Skeletal muscle cell (primary cell): Measurements from ENCODE around the gene S1PR1.

ENCODE experiments used
- DNase-seq: peaks from one replicate; pipeline ENCODE4 v3.0.0-alpha.2; 2010; ENCODE audit warnings: low read depth
- H3K4me3 ChIP-seq: 2 replicates; pipeline ENCODE4 v1.5.1; 2011; ENCODE audit warnings: low read depth, mild to moderate bottlenecking, control low read depth, low read length, moderate library complexity

Gene S1PR1

GRCh38 chr1:101242324-101243050 lies 5.7 kb downstream of the S1PR1 start:
- no peak for DNase-seq
- no peak overlapping the region for H3K4me3 ChIP-seq

GRCh38 chr1:101243751-101244150 lies 6.9 kb downstream of the S1PR1 start:
- no peak overlapping the region for H3K4me3 ChIP-seq
- DNase-seq, result no peak

- H3K4me3 ChIP-seq, result no peak overlapping the region
- no peak for DNase-seq
These were observed 8.0 kb downstream of the S1PR1 start for GRCh38 chr1:101244842-101245241.

- no peak for DNase-seq
- H3K4me3 ChIP-seq, result no peak overlapping the region
These were observed 8.6 kb downstream of the S1PR1 start for GRCh38 chr1:101245246-101245927.

GRCh38 chr1:101247404-101248287 lies 10.8 kb downstream of the S1PR1 start:
- DNase-seq, result no peak
- H3K4me3 ChIP-seq, result no peak overlapping the region

- no peak overlapping the region for H3K4me3 ChIP-seq
- DNase-seq, result no peak
These were observed 13.4 kb downstream of the S1PR1 start for GRCh38 chr1:101250222-101250621.

DNA sequence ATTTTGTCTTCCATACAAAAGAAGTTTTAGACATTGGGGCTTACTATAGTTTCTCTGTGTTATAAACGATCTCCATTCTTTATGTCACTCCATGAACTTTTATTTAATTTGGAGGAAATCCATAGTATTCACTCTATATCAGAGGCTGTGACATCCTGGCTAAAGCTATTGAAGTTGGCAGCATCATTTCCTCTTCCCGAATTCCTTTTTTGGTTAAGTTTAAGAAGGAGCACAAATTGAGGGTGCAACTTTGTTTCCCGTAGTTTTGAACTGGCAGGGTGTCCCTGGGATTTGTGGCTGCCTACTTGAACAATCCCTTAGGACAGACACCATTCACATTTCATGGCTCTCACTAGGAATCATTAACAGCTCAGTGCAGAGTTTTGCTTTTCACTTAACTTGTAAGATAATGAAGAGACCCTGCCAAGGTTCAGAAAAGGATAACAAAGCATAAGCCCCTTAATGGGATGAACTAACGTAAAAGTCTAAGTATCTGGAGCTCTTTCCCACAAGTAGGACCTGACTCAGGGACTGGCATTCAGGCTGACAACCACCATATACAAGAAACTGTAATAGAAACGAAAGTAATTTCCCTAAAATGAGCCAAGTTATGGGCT lies 13.9 kb downstream of the S1PR1 start:
- H3K4me3 ChIP-seq, result no peak overlapping the region
- DNase-seq, result no peak

DNA sequence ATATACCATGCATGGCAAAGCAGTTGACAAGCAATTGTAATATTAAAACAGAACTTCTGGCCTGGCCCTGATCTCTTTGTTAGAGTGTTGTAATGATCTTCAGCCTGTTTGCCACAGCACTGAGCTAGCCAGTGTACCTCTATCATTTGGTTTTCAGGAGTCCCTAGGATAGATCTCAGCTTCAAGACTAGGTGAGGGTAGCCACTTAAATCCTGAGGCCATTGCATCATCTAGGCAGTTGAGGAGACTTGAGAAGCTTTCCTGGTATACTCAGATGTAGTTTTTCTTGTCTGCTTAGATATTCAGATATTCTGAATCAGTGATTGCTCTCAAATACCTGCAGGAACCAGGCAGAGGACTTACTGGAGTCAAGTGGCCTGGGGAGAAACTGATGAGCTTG lies 14.7 kb downstream of the S1PR1 start:
- no peak overlapping the region for H3K4me3 ChIP-seq
- DNase-seq, result no peak

- peak; percentile 58 for DNase-seq
- H3K4me3 ChIP-seq, result no peak overlapping the region
These were observed 17.3 kb downstream of the S1PR1 start for GRCh38 chr1:101253976-101254674.

- H3K4me3 ChIP-seq, result no peak overlapping the region
- DNase-seq, result no peak
These were observed 20.9 kb downstream of the S1PR1 start for GRCh38 chr1:101257500-101258325.

- H3K4me3 ChIP-seq, result no peak overlapping the region
- peak; percentile 48 for DNase-seq
These were observed 22.9 kb downstream of the S1PR1 start for GRCh38 chr1:101259744-101260148.

DNA sequence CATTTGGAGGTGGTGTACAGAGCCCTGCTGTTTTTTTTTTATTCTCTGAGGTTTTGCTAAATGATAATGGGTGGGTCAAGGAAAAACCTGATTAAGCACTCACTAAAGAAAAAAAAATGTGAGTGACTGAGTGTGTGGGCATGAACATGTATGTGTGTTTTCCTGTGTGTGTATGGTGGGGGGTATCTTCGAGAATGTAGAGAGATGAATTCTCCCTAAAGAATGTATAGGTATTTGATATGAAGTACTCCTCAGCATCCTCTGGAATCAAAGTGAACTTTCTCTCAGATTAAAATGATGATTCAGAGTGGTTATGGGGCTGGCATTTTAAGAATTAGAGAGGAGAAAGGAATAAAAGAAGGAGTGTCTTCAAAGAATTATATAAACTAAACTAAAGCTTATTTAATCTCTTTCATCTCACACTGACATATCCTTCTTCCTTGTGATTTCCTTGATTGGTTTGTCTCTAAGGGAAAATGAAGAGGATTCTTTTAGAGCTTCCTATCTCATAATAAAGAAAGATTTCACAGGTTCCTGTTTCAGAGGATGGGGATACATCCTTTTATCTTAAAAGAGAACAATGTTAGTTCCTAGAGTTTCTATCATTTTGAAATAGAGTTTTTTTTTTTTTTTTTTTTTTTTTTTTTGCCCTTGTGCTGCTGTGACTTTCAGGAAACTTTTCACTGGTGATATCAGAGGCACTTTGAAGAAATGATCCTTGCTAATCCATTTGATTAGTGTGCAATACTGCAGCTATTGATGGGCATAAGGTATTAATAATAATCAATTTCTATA lies 23.9 kb downstream of the S1PR1 start:
- no peak overlapping the region for H3K4me3 ChIP-seq
- DNase-seq, result no peak

- H3K4me3 ChIP-seq, result no peak overlapping the region
- DNase-seq, result no peak
These were observed 24.8 kb downstream of the S1PR1 start for GRCh38 chr1:101261623-101262022.

GRCh38 chr1:101262060-101262459 lies 25.2 kb downstream of the S1PR1 start:
- no peak overlapping the region for H3K4me3 ChIP-seq
- DNase-seq, result no peak

DNA sequence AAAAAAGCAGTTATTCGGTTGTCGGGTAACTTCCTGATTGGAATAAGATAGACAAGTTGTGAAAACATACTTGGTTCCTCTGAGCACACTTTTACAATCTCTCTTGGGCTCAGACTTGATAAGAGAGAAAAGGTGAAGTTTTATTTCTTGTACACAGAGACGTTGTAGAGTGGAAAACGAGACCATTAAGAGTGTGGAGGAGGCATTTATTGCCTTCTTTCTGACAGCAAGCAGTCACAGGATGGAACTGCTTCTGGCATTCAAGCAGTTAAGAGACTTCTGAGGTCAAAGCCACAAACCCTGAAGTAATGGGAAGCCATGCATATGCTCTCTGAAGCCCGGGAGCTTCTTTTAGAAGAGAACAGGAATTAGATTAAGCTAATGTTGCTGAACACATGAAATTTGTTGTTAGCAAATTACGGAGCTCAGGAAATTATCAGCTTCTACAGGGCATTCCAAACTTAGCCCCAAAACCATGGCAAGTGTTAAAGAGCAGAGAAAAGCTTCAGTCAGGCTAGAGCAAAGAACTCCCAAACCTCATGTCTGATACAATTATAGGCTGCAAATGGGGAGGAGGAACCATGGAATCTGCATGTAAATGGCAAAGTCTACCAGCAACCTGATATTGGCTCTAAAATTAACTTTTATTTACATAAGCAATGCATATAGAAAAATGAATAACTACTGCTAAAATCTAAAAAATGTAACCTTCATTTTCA lies 26.0 kb downstream of the S1PR1 start:
- H3K4me3 ChIP-seq, result no peak overlapping the region
- no peak for DNase-seq

GRCh38 chr1:101264697-101265096 lies 27.9 kb downstream of the S1PR1 start:
- no peak for DNase-seq
- no peak overlapping the region for H3K4me3 ChIP-seq

DNA sequence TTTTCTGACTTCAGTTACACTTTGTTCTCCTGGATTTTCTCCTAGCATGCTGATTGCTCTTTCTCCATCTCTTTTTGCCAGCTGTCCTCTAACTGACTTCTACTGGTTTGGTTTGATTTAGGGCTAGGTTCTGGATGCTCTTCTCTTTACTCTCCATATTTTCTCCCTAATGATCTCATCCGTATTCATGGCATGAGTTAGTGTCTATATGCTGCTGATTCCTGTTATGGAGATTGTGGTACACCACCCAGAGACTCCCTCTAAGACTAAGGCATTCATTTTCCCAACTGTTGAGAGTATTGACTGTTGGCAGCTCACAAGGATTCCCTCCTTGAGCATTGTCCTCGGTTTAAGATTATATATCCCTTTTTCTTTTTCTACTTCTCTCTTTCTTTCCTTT lies 28.9 kb downstream of the S1PR1 start:
- no peak overlapping the region for H3K4me3 ChIP-seq
- no peak for DNase-seq
